Body of pancreas (tissue), 4 donors: ENCODE results near the gene FRG2.

ENCODE experiments used
- POLR2A ChIP-seq, 3 donors: fragments of 450-650 bp; IDR thresholded peaks; one replicate each; pipeline ENCODE4 v1.6.1; 2016; ENCODE audit warnings: antibody characterized with exemption in 3 of 3, mild to moderate bottlenecking in 2 of 3
- TF ChIP-seq, protein P1 (sequence below), 7 experiments: fragments of 450-650 bp in 4 of 7; fragments of 200-600 bp in 3 of 7; sonication (generic) in 3 of 7; IDR thresholded peaks; one replicate each; pipeline ENCODE4 v1.5.1; 2016 to 2019; ENCODE audit warnings: antibody characterized with exemption in 7 of 7

DNA sequence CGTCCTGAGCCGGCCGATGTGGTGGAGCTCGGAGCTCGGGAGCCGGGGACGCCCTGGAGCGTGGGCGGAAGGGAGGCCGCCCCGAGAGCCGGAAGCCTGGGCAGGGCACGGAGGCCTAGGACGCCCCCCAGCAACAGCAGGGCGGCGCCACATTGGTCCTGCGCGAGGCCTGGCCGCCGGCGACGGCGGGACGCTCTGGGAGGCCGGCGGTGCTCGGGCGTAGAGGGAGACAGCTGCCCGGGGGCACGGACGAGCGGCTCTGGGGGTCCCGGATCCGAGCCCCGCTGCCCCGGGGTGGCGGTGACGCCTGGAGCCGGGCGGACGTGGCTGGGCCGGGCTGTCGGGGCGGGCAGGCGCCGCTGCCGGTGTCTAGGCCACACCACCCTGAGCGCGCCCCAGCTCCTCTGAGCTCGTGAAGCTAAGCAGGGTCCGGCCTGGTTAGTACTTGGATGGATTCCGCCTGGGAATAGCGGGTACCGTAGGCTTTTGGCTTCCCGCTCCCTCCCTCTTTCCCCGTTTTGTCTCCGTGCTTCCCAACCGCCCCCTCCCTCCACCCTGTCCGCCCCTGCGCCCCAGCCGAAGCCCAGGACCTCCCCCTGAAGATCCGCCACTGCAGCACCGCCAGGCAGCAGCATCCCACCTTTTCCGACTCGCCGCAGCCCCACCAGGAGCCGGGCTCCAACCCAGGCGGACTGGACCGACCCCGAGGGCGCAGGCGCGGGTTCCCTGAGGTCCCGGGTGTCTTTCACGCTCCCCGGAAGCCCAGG lies 12.1 kb downstream of the FRG2 start:
- TF ChIP-seq, protein P1, sequence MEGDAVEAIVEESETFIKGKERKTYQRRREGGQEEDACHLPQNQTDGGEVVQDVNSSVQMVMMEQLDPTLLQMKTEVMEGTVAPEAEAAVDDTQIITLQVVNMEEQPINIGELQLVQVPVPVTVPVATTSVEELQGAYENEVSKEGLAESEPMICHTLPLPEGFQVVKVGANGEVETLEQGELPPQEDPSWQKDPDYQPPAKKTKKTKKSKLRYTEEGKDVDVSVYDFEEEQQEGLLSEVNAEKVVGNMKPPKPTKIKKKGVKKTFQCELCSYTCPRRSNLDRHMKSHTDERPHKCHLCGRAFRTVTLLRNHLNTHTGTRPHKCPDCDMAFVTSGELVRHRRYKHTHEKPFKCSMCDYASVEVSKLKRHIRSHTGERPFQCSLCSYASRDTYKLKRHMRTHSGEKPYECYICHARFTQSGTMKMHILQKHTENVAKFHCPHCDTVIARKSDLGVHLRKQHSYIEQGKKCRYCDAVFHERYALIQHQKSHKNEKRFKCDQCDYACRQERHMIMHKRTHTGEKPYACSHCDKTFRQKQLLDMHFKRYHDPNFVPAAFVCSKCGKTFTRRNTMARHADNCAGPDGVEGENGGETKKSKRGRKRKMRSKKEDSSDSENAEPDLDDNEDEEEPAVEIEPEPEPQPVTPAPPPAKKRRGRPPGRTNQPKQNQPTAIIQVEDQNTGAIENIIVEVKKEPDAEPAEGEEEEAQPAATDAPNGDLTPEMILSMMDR (IDR thresholded peaks at IDR 0.05): no peak
- no peak for TF ChIP-seq POLR2A (IDR thresholded peaks at IDR 0.05)
